Mucosa of stomach (tissue), 1 donor: Measurements from ENCODE around the gene FOXE3.
"Not testable (repeated sequence)": the region's sequence is repeated elsewhere in the genome, so short reads cannot be mapped to it uniquely, and the experiment has no call there.

Source experiments
- H3K27me3 ChIP-seq: one replicate; pipeline ENCODE4 v1.7.0; 2013; ENCODE audit warnings: mild to moderate bottlenecking, low read length; ENCODE audit not compliant: control insufficient read depth, insufficient read depth
- H3K36me3 ChIP-seq: one replicate; pipeline ENCODE4 v1.7.0; 2013; ENCODE audit warnings: low read length; ENCODE audit not compliant: control insufficient read depth, insufficient read depth
- H3K4me1 ChIP-seq: one replicate; pipeline ENCODE4 v1.7.0; 2013; ENCODE audit warnings: mild to moderate bottlenecking, low read length; ENCODE audit not compliant: control insufficient read depth, insufficient read depth
- H3K4me3 ChIP-seq: one replicate; pipeline ENCODE4 v1.7.0; 2013; ENCODE audit warnings: low read length
- H3K9ac ChIP-seq: one replicate; pipeline ENCODE4 v1.7.0; 2013; ENCODE audit warnings: mild to moderate bottlenecking, low read length, moderate library complexity
- H3K9me3 ChIP-seq: one replicate; pipeline ENCODE4 v1.7.0; 2013; ENCODE audit warnings: mild to moderate bottlenecking, low read length, moderate library complexity; ENCODE audit not compliant: control insufficient read depth
- donor health status: Pancreatic carcinoma.

FOXE3 gene

DNA sequence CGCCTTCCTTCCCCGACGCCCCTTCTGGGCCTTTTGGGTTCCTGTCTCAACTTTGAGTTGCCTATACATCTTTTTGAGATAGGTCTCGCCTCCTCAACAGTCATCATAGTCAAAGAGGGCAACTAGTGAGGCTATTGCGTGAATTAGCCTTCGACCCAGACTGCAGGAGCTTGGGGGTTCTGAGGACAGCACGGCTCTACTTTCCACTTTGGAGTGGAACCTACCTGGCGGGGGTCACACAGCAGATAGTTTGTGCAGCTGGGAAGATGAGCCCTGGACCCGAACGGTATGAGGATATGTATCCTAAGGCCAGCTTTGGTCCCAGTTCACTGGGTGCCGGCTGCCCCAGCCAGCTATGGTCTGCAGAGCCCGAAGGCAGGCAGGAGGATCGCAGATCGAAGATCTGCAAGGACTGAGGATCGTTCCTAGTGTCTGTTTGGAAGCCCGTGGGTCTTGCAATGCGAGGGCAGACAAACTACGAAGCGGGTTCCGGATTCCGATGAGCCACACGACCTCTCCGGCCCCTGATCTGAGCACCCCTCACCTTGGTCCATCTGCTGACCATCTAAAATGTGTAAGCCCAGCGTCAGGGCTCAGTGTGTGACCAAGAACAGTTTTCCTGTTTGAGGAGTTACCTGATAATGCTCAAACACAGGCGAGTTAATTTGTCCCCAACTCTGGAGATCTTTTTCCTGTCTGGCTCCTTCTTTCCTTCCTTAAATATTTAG, 29.9 kb downstream of the FOXE3 start:
- Histone ChIP-seq H3K4me3 (no peak overlapping the region), H3K27me3 (peaks cover 94% of the 10 kb centered on the region), H3K4me1 (peaks cover 24% of the 10 kb centered on the region), H3K36me3 (no peaks in the 10 kb centered on the region), H3K9me3 (no peaks in the 10 kb centered on the region), H3K9ac (no peak overlapping the region)

DNA sequence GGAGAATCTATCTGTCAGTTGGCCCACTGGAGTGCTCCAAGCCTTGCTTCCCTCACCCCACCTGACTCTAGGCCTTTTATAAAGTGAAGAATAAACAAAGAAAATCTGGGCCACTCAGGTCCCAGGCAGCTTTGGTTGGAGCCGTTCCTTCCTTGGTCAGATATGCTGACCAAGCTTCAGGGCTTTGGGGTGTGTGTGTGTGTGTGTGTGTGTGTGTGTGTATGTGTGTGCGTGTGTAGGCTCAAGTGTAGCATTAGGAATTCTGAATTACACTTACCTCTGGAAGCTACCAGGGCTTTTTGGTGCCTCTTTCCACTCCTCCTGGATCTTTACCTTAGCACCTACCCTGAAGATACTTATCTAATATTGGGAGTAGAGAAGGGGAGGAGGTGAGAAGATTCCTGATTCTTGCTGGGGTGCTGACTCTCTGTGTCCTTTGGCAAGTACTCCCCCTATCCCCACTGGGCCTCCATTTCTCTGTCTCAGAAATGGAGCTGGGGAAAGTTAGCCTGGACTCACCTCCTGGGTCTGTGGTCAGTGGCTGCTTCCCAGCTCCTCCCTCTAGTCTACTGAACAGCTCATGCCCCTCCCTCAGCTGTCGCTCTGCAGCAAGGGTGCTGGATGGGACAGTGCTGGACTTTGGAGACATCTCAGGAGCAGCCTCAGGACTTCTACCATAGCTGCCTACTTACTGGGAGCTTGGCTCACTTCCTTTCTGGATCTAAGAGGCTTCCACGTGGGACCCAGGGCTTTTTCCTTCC, 32.6 kb downstream of the FOXE3 start:
- H3K9me3 ChIP-seq: no peaks in the 10 kb centered on the region
- no peak overlapping the region for H3K9ac ChIP-seq
- no peak overlapping the region for H3K4me3 ChIP-seq
- peaks cover 24% of the 10 kb centered on the region for H3K4me1 ChIP-seq
- no peaks in the 10 kb centered on the region for H3K36me3 ChIP-seq
- H3K27me3 ChIP-seq: peaks cover 68% of the 10 kb centered on the region

DNA sequence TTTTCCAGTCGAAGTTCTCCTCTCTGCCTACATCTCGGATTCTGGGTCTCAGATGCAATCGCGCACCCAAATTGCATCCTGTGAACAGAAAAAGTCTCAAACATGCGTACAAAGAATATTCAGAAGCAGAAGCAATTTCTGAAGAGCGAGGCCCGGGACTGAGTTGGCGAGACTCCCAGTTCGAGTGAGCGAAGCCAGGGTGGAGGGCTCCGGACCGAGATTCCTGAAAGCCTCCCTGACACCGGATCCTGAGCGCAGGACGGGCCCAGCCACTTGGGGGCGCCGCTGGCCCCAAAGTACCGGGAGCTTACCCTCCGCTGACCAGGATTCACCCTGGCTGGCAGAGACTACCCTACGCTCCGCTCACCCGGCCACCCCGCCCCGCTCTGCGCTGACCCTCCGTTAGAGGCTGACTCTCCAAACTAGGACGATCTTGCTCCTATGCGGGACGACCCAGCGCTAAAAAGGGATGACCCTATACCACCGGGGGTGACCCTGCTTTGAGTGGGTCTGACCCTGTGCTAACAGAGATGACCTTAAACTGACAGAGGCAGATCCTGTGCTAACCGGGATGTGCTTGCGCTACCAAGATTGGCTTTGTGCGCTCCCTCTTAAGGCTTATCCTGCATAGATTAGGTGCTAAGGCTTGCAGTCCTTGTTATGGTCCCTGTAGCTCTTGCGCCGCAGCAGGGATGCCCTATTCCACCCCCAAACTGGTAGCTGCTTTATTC, 33.9 kb downstream of the FOXE3 start:
- no peak overlapping the region for H3K9ac ChIP-seq
- H3K9me3 ChIP-seq: no peaks in the 10 kb centered on the region
- no peaks in the 10 kb centered on the region for H3K36me3 ChIP-seq
- no peak overlapping the region for H3K4me3 ChIP-seq
- H3K27me3 ChIP-seq: peaks cover 55% of the 10 kb centered on the region
- H3K4me1 ChIP-seq: peaks cover 13% of the 10 kb centered on the region

DNA sequence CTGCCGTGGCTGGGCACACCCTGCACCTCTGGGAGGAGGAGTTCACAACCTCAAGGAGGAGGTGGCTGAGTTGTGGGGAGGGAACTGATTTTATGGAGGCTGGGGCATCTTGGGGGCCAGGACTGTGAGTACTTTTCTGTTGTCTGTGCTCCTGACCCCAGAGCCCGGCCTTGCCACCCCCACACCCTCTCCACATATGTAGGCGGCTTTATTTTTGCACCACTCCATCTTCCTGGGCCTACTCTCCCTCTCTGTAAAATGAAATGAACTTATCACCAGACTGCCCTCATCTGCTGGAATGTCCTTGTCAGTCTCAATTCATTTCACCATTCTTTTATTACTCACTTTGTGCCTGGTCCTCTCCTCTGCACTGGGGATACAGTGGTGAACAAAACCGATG, 34.5 kb downstream of the FOXE3 start:
- no peaks in the 10 kb centered on the region for H3K36me3 ChIP-seq
- H3K27me3 ChIP-seq: peaks cover 49% of the 10 kb centered on the region
- no peaks in the 10 kb centered on the region for H3K9me3 ChIP-seq
- H3K4me1 ChIP-seq: peaks cover 8% of the 10 kb centered on the region
- H3K4me3 ChIP-seq: no peak overlapping the region
- no peak overlapping the region for H3K9ac ChIP-seq

- no peaks in the 10 kb centered on the region for H3K36me3 ChIP-seq
- no peak overlapping the region for H3K9ac ChIP-seq
- no peaks in the 10 kb centered on the region for H3K9me3 ChIP-seq
- H3K4me3 ChIP-seq: no peak overlapping the region
- peaks cover 31% of the 10 kb centered on the region for H3K27me3 ChIP-seq
- H3K4me1 ChIP-seq: peaks cover 8% of the 10 kb centered on the region
Measured at GRCh38 chr1:47452426-47452825, 36.3 kb downstream of the FOXE3 start.

GRCh38 chr1:47453910-47454309, 37.8 kb downstream of the FOXE3 start:
- not testable (repeated sequence) for H3K4me1 ChIP-seq, H3K4me3 ChIP-seq, H3K9ac ChIP-seq, H3K9me3 ChIP-seq, H3K36me3 ChIP-seq
- peaks cover 16% of the 10 kb centered on the region for H3K27me3 ChIP-seq

GRCh38 chr1:47456250-47456649, 40.2 kb downstream of the FOXE3 start:
- H3K4me3 ChIP-seq: no peak overlapping the region
- H3K9me3 ChIP-seq: no peaks in the 10 kb centered on the region
- H3K36me3 ChIP-seq: no peaks in the 10 kb centered on the region
- peaks cover 9% of the 10 kb centered on the region for H3K27me3 ChIP-seq
- H3K9ac ChIP-seq: no peak overlapping the region
- no peaks in the 10 kb centered on the region for H3K4me1 ChIP-seq

- H3K4me3 ChIP-seq, H3K36me3 ChIP-seq, H3K9me3 ChIP-seq, H3K9ac ChIP-seq, H3K4me1 ChIP-seq: not testable (repeated sequence)
- H3K27me3 ChIP-seq: peaks cover 15% of the 10 kb centered on the region
Measured at GRCh38 chr1:47457547-47457946, 41.5 kb downstream of the FOXE3 start.

- no peak overlapping the region for H3K9ac ChIP-seq
- peaks cover 15% of the 10 kb centered on the region for H3K27me3 ChIP-seq
- no peak overlapping the region for H3K4me3 ChIP-seq
- no peaks in the 10 kb centered on the region for H3K9me3 ChIP-seq
- H3K4me1 ChIP-seq: no peaks in the 10 kb centered on the region
- H3K36me3 ChIP-seq: no peaks in the 10 kb centered on the region
Measured at GRCh38 chr1:47459253-47459788, 43.2 kb downstream of the FOXE3 start.

DNA sequence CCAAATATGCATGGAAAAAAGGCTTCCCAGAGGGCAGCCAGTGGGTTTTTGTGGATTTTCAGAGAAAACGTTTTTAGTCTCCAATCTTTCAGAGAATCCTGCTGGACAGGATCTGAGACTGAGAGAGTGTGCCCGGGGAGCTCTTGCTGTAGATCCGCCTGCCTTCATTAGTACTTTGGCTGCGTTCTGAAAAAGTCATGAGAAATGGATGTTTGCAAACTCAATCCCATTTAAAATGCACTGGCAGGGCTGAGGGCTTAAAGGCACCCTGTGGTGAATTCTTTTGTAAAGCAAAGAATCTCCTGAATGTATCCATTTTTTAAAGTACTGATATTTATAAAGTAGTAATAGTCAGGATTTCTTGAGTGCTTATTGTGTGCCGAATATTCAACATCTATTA, 44.0 kb downstream of the FOXE3 start:
- Histone ChIP-seq H3K9ac (no peak overlapping the region), H3K4me3 (no peak overlapping the region), H3K27me3 (peaks cover 15% of the 10 kb centered on the region), H3K9me3 (no peaks in the 10 kb centered on the region), H3K36me3 (no peaks in the 10 kb centered on the region), H3K4me1 (no peaks in the 10 kb centered on the region)

GRCh38 chr1:47460456-47460855, 44.4 kb downstream of the FOXE3 start:
- no peaks in the 10 kb centered on the region for H3K36me3 ChIP-seq
- peaks cover 15% of the 10 kb centered on the region for H3K27me3 ChIP-seq
- no peaks in the 10 kb centered on the region for H3K9me3 ChIP-seq
- no peak overlapping the region for H3K4me3 ChIP-seq
- no peak overlapping the region for H3K9ac ChIP-seq
- H3K4me1 ChIP-seq: no peaks in the 10 kb centered on the region

DNA sequence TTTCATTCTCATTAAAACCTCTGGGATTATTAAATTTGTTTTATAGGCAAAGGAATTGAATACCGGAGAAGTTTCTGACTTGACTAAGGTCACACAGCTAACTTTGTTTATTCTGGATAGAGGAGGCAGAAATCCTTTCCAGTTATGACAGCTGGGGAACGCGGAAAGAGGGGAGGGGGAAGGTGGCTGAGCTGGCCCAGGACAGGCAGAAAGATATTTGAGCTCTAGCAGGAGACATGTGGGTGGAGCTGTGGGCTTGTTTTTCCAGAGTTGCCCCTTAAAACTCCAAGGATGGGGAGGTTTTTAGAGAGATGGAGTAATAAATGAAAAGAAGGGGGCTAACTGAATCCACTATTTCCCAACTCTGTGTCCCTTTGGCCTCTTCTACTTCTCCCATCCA, 49.5 kb downstream of the FOXE3 start:
- Histone ChIP-seq H3K27me3 (peaks cover 7% of the 10 kb centered on the region), H3K4me3 (no peak overlapping the region), H3K36me3 (no peaks in the 10 kb centered on the region), H3K4me1 (no peaks in the 10 kb centered on the region), H3K9ac (no peak overlapping the region), H3K9me3 (no peaks in the 10 kb centered on the region)
